ENCODE data around the gene RO60. TPM values are rescaled to one million over a fixed set of nuclear protein-coding genes. Genes with fewer than 3 reads are reported as not detected.
"Not testable (repeated sequence)": the region's sequence is repeated elsewhere in the genome, so short reads cannot be mapped to it uniquely, and the experiment has no call there.

RO60 gene
- total RNA-seq, 1 experiment from 2014 or later, result 93.5 TPM

DNA sequence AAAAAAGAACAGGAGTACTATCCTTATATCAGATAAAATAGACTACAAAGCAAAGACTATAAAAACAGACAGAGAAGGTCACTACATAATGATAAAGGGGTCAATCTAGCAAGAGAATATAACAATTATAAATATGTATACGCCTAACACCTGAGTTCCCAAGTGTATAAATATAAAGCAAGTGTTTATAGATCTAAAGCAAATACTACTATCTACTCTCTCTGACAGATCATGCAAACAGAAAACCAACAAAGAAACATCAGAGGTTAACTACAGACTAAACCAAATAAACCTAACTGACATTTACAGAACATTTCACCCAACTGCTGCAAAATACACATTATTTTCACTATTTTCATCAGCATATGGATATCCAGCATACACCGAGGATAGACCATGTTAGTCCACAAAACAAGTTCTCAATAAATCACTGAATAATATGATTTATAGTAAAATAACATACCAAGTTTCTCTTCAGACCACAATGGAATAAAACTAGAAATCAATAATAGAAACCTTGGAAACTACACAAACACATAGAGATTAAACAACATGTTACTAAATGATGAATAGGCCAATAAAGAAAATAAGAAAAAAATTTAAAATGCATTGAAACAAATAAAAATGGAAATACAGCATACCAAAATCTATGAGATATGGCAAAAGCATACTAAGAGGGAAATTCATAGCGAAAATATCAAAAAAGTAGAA lies 22.9 kb upstream of the RO60 start:
- H3K27me3 ChIP-seq (replicated peaks; ENCODE audit: insufficient read depth, low read depth, low read length, poor library complexity), result no peaks in the 10 kb centered on the region
- no peak for TF ChIP-seq EZH2 (IDR thresholded peaks at IDR 0.05; ENCODE audit: borderline replicate concordance, low read depth, low read length, poor library complexity, severe bottlenecking)
- TF ChIP-seq, protein P1, sequence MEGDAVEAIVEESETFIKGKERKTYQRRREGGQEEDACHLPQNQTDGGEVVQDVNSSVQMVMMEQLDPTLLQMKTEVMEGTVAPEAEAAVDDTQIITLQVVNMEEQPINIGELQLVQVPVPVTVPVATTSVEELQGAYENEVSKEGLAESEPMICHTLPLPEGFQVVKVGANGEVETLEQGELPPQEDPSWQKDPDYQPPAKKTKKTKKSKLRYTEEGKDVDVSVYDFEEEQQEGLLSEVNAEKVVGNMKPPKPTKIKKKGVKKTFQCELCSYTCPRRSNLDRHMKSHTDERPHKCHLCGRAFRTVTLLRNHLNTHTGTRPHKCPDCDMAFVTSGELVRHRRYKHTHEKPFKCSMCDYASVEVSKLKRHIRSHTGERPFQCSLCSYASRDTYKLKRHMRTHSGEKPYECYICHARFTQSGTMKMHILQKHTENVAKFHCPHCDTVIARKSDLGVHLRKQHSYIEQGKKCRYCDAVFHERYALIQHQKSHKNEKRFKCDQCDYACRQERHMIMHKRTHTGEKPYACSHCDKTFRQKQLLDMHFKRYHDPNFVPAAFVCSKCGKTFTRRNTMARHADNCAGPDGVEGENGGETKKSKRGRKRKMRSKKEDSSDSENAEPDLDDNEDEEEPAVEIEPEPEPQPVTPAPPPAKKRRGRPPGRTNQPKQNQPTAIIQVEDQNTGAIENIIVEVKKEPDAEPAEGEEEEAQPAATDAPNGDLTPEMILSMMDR (conservative IDR thresholded peaks at IDR 0.05; ENCODE audit: low read depth, low read length), result no peak
- peaks cover 3% of the 10 kb centered on the region for H3K9me3 ChIP-seq (ENCODE audit: low read depth, low read length, poor library complexity, severe bottlenecking)
- H3K4me3 ChIP-seq (ENCODE audit: low read depth, low read length, poor library complexity, severe bottlenecking), result no peak overlapping the region
- BruUV-seq (replicated peaks), result no TSS peak
- H3K27ac ChIP-seq (ENCODE audit: low read depth, low read length, poor library complexity, severe bottlenecking), result no peak overlapping the region
- H3K36me3 ChIP-seq (ENCODE audit: insufficient read depth, low read length, poor library complexity, severe bottlenecking), result no peaks in the 10 kb centered on the region
- DNase-seq (ENCODE audit: low spot score), result no peak
- ChIA-PET POLR2A (ENCODE audit: low non-redundant PET) (no interaction called here), CTCF (no interaction called here)
- H3K4me1 ChIP-seq (ENCODE audit: insufficient read depth, low read length, poor library complexity, severe bottlenecking), result no peaks in the 10 kb centered on the region
- intact Hi-C loops (cut with micrococcal nuclease; ENCODE audit: unreplicated experiment), result no loop called here

- BruUV-seq (replicated peaks), result no TSS peak
- peaks cover 3% of the 10 kb centered on the region for H3K9me3 ChIP-seq (ENCODE audit: low read depth, low read length, poor library complexity, severe bottlenecking)
- H3K27ac ChIP-seq (ENCODE audit: low read depth, low read length, poor library complexity, severe bottlenecking), result no peak overlapping the region
- intact Hi-C loops (cut with micrococcal nuclease; ENCODE audit: unreplicated experiment), result no loop called here
- H3K4me1 ChIP-seq (ENCODE audit: insufficient read depth, low read length, poor library complexity, severe bottlenecking), result no peaks in the 10 kb centered on the region
- no peaks in the 10 kb centered on the region for H3K27me3 ChIP-seq (replicated peaks; ENCODE audit: insufficient read depth, low read depth, low read length, poor library complexity)
- ChIA-PET CTCF (no interaction called here), POLR2A (ENCODE audit: low non-redundant PET) (no interaction called here)
- TF ChIP-seq EZH2 (IDR thresholded peaks at IDR 0.05; ENCODE audit: borderline replicate concordance, low read depth, low read length, poor library complexity, severe bottlenecking), result no peak
- TF ChIP-seq, protein P1 (conservative IDR thresholded peaks at IDR 0.05; ENCODE audit: low read depth, low read length), result no peak
- H3K36me3 ChIP-seq (ENCODE audit: insufficient read depth, low read length, poor library complexity, severe bottlenecking), result peaks cover 2% of the 10 kb centered on the region
- no peak overlapping the region for H3K4me3 ChIP-seq (ENCODE audit: low read depth, low read length, poor library complexity, severe bottlenecking)
- no peak for DNase-seq (ENCODE audit: low spot score)
Measured at GRCh38 chr1:193040011-193040410, 19.4 kb upstream of the RO60 start.

DNA sequence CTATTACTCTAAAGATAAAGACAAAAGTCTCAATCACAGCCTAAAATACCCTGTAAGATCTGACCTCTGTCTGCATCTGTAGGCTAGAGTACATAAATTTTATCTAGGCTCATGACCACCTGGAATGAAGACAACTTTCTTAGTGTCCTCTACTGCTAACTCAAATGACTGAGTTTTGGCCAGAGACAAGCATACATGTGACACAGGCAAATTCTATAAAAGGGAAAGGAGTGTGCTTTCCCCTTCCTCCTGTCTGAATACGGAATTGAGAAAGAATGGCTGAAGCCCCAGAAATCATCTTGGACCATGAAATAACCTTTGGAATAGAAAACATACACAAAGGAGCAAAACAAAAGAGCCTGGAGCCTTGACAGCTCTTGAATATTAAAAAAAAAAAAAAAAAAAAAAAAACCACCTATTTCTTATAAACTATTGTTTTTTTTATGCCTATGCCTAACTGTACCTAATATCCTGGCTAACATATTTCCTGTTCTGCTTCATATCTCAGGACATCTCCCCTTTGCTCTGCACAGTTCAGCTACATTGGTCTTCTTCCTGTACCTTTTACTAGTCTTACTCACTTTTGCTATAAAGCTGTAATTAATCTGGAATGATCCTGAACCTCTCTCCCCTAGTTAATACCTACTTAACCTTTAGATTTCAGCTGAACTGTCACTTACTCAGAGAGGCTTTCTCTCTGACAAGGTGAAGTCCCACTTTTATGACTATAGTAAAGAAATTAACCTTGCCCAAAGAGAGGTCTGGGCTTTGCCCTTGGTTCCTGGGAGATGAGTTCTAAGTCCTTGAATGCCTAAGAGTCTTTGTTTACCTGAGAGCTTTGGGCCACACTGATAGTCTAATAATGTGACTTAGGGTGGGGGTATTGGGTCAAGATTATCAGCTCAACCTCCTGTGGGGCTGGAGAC lies 16.4 kb upstream of the RO60 start:
- no TSS peak for BruUV-seq (replicated peaks)

DNA sequence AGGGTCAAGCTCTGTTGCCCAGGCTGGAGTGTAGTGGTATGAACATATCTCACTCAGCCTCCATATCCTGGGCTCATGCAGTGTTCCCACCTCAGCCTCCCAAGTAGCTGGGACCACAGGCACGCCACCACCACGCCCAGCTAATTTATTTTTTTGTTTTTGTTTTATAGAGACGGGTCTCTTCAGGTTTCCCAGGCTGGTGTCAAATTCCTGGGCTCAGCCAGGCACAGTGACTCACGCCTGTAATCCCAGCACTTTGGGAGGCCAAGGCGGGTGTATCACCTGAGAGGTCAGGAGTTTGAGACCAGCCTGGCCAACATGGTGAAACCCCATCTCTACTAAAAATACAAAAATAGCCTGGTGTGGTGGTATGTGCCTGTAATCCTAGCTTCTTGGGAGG lies 10.5 kb upstream of the RO60 start:
- H3K27me3 ChIP-seq (replicated peaks; ENCODE audit: insufficient read depth, low read depth, low read length, poor library complexity); CTCF ChIA-PET; intact Hi-C loops (cut with micrococcal nuclease; ENCODE audit: unreplicated experiment); H3K4me1 ChIP-seq (ENCODE audit: insufficient read depth, low read length, poor library complexity, severe bottlenecking); H3K4me3 ChIP-seq (ENCODE audit: low read depth, low read length, poor library complexity, severe bottlenecking); H3K9me3 ChIP-seq (ENCODE audit: low read depth, low read length, poor library complexity, severe bottlenecking); BruUV-seq (replicated peaks); H3K27ac ChIP-seq (ENCODE audit: low read depth, low read length, poor library complexity, severe bottlenecking); DNase-seq (ENCODE audit: low spot score); POLR2A ChIA-PET (ENCODE audit: low non-redundant PET): not testable (repeated sequence)
- peaks cover 48% of the 10 kb centered on the region for H3K36me3 ChIP-seq (ENCODE audit: insufficient read depth, low read length, poor library complexity, severe bottlenecking)

More for the DNA sequence above, 16.4 kb upstream of the RO60 start:
- H3K36me3 ChIP-seq (ENCODE audit: insufficient read depth, low read length, poor library complexity, severe bottlenecking), result peaks cover 22% of the 10 kb centered on the region
- no peak for DNase-seq (ENCODE audit: low spot score)
- no peak overlapping the region for H3K4me3 ChIP-seq (ENCODE audit: low read depth, low read length, poor library complexity, severe bottlenecking)
- TF ChIP-seq, protein P1 (conservative IDR thresholded peaks at IDR 0.05; ENCODE audit: low read depth, low read length), result no peak
- no peak for TF ChIP-seq EZH2 (IDR thresholded peaks at IDR 0.05; ENCODE audit: borderline replicate concordance, low read depth, low read length, poor library complexity, severe bottlenecking)
- ChIA-PET CTCF (no interaction called here), POLR2A (ENCODE audit: low non-redundant PET) (no interaction called here)
- H3K27ac ChIP-seq (ENCODE audit: low read depth, low read length, poor library complexity, severe bottlenecking), result no peak overlapping the region
- no peaks in the 10 kb centered on the region for H3K4me1 ChIP-seq (ENCODE audit: insufficient read depth, low read length, poor library complexity, severe bottlenecking)
- H3K27me3 ChIP-seq (replicated peaks; ENCODE audit: insufficient read depth, low read depth, low read length, poor library complexity), result no peaks in the 10 kb centered on the region
- H3K9me3 ChIP-seq (ENCODE audit: low read depth, low read length, poor library complexity, severe bottlenecking), result no peaks in the 10 kb centered on the region
- intact Hi-C loops (cut with micrococcal nuclease; ENCODE audit: unreplicated experiment), result no loop called here
